ENCODE measurements around the gene ABCG5. TPM values are rescaled to one million over a fixed set of nuclear protein-coding genes. Genes with fewer than 3 reads are reported as not detected.

Gene ABCG5
- total RNA-seq, 2 donors from 2014 or later = not detected

- Histone ChIP-seq H3K4me1 (ENCODE audit: control insufficient read depth, insufficient read depth, low read length) (no peaks in the 10 kb centered on the region), H3K9ac (ENCODE audit: extremely low read depth, low read length, poor library complexity, severe bottlenecking) (no peak overlapping the region), H3K27me3 (ENCODE audit: control insufficient read depth, insufficient read depth, low read length, poor library complexity, severe bottlenecking) (no peaks in the 10 kb centered on the region), H3K27ac (ENCODE audit: low read depth, low read length) (no peak overlapping the region), H3K9me3 (ENCODE audit: control insufficient read depth, low read length) (no peaks in the 10 kb centered on the region), H3K4me3 (ENCODE audit: low read length) (no peak overlapping the region), H3K36me3 (ENCODE audit: control insufficient read depth, insufficient read depth, low read length) (no peaks in the 10 kb centered on the region)
- Mint-ChIP-seq H3K27ac (no peak overlapping the region), H3K4me1 (no peaks in the 10 kb centered on the region), H3K36me3 (ENCODE audit: low read depth) (no peaks in the 10 kb centered on the region), H3K4me3 (no peak overlapping the region), H3K9me3 (no peaks in the 10 kb centered on the region), H3K27me3 (ENCODE audit: insufficient read depth) (no peaks in the 10 kb centered on the region)
- 94 to 95% methylated on average over 4 of the region's 4 CpGs for WGBS, 2 experiments (ENCODE audit: insufficient coverage in 1 of 2, insufficient read length in 1 of 2)
- DNase-seq = no peak
- TF ChIP-seq, protein P1, sequence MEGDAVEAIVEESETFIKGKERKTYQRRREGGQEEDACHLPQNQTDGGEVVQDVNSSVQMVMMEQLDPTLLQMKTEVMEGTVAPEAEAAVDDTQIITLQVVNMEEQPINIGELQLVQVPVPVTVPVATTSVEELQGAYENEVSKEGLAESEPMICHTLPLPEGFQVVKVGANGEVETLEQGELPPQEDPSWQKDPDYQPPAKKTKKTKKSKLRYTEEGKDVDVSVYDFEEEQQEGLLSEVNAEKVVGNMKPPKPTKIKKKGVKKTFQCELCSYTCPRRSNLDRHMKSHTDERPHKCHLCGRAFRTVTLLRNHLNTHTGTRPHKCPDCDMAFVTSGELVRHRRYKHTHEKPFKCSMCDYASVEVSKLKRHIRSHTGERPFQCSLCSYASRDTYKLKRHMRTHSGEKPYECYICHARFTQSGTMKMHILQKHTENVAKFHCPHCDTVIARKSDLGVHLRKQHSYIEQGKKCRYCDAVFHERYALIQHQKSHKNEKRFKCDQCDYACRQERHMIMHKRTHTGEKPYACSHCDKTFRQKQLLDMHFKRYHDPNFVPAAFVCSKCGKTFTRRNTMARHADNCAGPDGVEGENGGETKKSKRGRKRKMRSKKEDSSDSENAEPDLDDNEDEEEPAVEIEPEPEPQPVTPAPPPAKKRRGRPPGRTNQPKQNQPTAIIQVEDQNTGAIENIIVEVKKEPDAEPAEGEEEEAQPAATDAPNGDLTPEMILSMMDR (conservative IDR thresholded peaks at IDR 0.05) = no peak
Observed at GRCh38 chr2:43766006-43766405, 72.6 kb downstream of the ABCG5 start.

- H3K4me1 Mint-ChIP-seq = no peaks in the 10 kb centered on the region
Observed at GRCh38 chr2:43764086-43764705, 74.4 kb downstream of the ABCG5 start.

DNA sequence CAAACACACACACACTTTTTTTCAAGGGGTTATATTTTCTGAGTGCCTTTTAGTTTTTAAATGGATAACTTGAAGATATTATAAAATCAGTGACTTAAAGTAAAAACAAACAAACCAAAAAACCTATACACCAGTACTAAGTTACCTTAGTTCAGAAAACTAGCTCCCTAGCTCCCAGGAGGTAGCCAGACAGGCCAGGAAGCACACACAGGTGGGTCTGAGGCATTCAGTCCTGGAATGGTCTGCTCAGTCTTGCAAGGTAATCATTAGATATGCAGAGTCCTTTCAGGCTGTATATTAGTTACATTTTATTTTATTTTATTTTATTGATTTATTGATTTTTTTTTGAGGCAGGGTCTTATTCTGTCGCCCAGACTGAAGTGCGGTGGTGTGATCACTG is 75.5 kb downstream of the ABCG5 start:
- TF ChIP-seq, protein P1 (conservative IDR thresholded peaks at IDR 0.05) = no peak
- no peak overlapping the region for H3K4me3 ChIP-seq (ENCODE audit: low read length)
- no peaks in the 10 kb centered on the region for H3K27me3 ChIP-seq (ENCODE audit: control insufficient read depth, insufficient read depth, low read length, poor library complexity, severe bottlenecking)
- no peaks in the 10 kb centered on the region for H3K4me1 ChIP-seq (ENCODE audit: control insufficient read depth, insufficient read depth, low read length)
- H3K9ac ChIP-seq (ENCODE audit: extremely low read depth, low read length, poor library complexity, severe bottlenecking) = no peak overlapping the region
- H3K4me3 Mint-ChIP-seq = no peak overlapping the region
- H3K27ac Mint-ChIP-seq = no peak overlapping the region
- H3K9me3 ChIP-seq (ENCODE audit: control insufficient read depth, low read length) = no peaks in the 10 kb centered on the region
- H3K9me3 Mint-ChIP-seq = no peaks in the 10 kb centered on the region
- no peaks in the 10 kb centered on the region for H3K36me3 ChIP-seq (ENCODE audit: control insufficient read depth, insufficient read depth, low read length)
- no peak for DNase-seq
- no peaks in the 10 kb centered on the region for H3K4me1 Mint-ChIP-seq
- no peak overlapping the region for H3K27ac ChIP-seq (ENCODE audit: low read depth, low read length)
- no peaks in the 10 kb centered on the region for H3K27me3 Mint-ChIP-seq (ENCODE audit: insufficient read depth)
- 94% methylated on average over 2 of the region's 2 CpGs; no CpG with 5 or more reads in 1 of the 2 experiments for WGBS, 2 experiments (ENCODE audit: insufficient coverage in 1 of 2, insufficient read length in 1 of 2)
- no peaks in the 10 kb centered on the region for H3K36me3 Mint-ChIP-seq (ENCODE audit: low read depth)

More at GRCh38 chr2:43764086-43764705, 74.4 kb downstream of the ABCG5 start:
- Histone ChIP-seq H3K27me3 (ENCODE audit: control insufficient read depth, insufficient read depth, low read length, poor library complexity, severe bottlenecking) (no peaks in the 10 kb centered on the region), H3K4me3 (ENCODE audit: low read length) (no peak overlapping the region), H3K36me3 (ENCODE audit: control insufficient read depth, insufficient read depth, low read length) (no peaks in the 10 kb centered on the region), H3K27ac (ENCODE audit: low read depth, low read length) (no peak overlapping the region), H3K4me1 (ENCODE audit: control insufficient read depth, insufficient read depth, low read length) (no peaks in the 10 kb centered on the region), H3K9me3 (ENCODE audit: control insufficient read depth, low read length) (no peaks in the 10 kb centered on the region), H3K9ac (ENCODE audit: extremely low read depth, low read length, poor library complexity, severe bottlenecking) (no peak overlapping the region)
- H3K36me3 Mint-ChIP-seq (ENCODE audit: low read depth) = no peaks in the 10 kb centered on the region
- no peak overlapping the region for H3K27ac Mint-ChIP-seq
- DNase-seq = no peak
- H3K27me3 Mint-ChIP-seq (ENCODE audit: insufficient read depth) = no peaks in the 10 kb centered on the region
- WGBS, 2 experiments (ENCODE audit: insufficient coverage in 1 of 2, insufficient read length in 1 of 2) = 80 to 83% methylated on average over 1 of the region's 1 CpG
- TF ChIP-seq, protein P1 (conservative IDR thresholded peaks at IDR 0.05) = no peak
- H3K9me3 Mint-ChIP-seq = no peaks in the 10 kb centered on the region
- no peak overlapping the region for H3K4me3 Mint-ChIP-seq

Other genes with a start within 250 kb of the ABCG5 start
- 10 to 100 TPM; 32.8 to 35.0 TPM for gene THADA, start 242.8 kb downstream of the ABCG5 start, total RNA-seq
- 1 to 10 TPM; 5.0 to 5.3 TPM for gene PLEKHH2, start 201.6 kb downstream of the ABCG5 start, total RNA-seq
- not detected for gene C1GALT1C1L, start 162.4 kb downstream of the ABCG5 start, total RNA-seq
- gene DYNC2LI1, start 64.8 kb downstream of the ABCG5 start, total RNA-seq = 10 to 100 TPM; 17.1 to 39.7 TPM
- not detected for gene ABCG8, start 132 bp upstream of the ABCG5 start, total RNA-seq
- gene LRPPRC, start 157.2 kb upstream of the ABCG5 start, total RNA-seq = 100 to 1,000 TPM; 117 to 135 TPM